NCI-H2196 treated with DMSO at 0.1 percent for 48 hours (cell line): ENCODE data around the gene TREM2.
"Not testable (repeated sequence)": the region's sequence is repeated elsewhere in the genome, so short reads cannot be mapped to it uniquely, and the experiment has no call there.

ENCODE experiments used
- DNase-seq: peaks from one replicate; lab custom pipeline; 2025; ENCODE audit not compliant: unreplicated experiment; lab: John Stamatoyannopoulos, UW

TREM2 gene

GRCh38 chr6:41156001-41156400 is 6.9 kb downstream of the TREM2 start:
- DNase-seq, result no peak

DNA sequence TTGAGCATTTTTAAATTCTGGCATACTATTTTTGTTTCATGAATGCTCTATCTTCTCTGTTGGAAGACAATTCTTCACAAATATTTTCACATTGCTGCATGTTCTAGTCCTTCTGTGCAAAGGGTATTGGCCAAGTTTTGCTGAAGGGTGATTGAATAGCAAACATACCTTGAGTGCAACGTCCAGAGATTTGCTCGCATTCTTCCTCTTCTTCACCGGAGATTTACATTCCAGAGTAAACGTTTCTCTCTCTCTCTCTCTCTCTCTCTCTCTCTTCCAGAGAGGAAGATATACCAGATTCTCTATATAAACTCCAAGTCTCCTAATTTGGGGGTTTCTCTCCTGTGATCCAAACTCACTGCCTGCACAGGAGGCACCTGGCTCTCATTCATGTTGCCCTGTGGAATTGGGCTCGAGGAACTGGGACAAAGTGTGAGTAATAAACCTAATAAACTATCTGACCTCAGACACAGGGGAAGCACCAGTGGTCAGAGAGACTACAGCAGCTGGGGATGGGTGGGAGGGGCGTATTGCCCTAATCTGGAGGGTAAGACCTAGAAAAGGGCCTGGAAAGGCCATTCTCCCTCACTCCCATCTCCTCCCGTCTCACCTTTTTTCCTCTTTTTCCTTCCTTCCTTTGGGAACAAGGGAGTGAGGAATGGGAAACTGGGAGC is 7.6 kb downstream of the TREM2 start:
- no peak for DNase-seq

GRCh38 chr6:41153992-41154625 is 8.8 kb downstream of the TREM2 start, which contains the start of gene TREML1:
Gene TREML1 (minus strand): TSS chr6:41154347. CDS start chr6:41154288, 59 bp downstream.
- no peak for DNase-seq

GRCh38 chr6:41153451-41153850 is 9.5 kb downstream of the TREM2 start:
- no peak for DNase-seq

GRCh38 chr6:41150671-41151070 is 12.2 kb downstream of the TREM2 start:
- DNase-seq, result no peak

GRCh38 chr6:41147917-41148316 is 15.0 kb downstream of the TREM2 start:
- no peak for DNase-seq

- DNase-seq, result no peak
These were observed 26.0 kb downstream of the TREM2 start for GRCh38 chr6:41136911-41137310.

DNA sequence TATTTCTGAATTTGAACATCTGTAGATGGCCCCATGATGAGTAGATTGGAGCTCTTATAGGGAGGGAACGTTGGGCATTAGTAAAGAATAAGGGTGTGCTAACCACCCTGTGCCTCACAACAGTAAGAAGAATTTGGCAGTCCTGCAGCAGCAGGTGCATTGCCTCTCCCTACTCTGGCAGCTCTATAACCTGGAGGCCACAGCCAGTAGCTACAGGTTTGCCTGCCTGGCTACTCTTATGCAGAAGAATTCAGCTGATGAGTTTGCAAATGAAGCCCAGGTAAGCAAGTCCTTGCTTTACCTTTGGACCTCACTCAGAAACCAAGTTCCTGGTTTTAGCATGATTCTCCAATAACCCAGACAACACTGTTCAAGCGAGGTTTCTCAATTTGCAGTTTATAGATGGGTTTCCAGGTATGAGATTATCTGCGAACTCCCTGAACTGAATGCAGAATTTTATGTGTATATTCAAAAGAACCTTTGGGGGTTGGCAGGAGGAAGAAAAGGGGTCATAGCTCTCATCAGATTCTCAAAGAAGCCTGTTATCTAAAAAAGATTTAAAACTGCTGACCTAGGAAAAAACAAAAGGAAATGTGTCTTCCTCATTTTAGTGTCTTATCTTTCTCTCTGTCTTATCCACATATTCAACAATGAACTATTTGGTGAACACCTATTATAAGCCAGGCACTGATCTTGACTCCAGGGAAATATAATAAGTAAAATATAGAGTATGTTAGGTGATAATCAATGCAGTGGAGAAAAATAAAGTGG is 27.7 kb downstream of the TREM2 start:
- no peak for DNase-seq

DNA sequence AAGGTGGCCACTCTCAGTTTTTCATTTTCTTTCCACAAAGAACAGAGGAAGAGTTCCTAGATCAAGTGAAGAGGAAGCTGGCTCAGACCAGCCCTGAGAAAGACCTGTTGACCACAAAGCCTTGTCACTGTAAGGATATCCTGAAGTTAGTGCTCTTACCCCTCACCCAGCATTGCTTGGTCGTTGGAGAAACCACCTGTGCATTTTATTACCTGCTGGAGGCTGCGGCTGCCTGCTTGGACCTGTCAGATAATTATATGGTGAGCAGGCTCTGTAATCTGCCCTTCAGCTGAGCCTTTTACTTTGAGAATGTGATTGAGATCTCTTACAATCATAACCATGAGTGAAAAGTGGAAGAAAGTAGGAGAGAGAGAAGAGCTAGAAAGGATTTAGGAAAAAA is 30.7 kb downstream of the TREM2 start:
- DNase-seq, result no peak

DNA sequence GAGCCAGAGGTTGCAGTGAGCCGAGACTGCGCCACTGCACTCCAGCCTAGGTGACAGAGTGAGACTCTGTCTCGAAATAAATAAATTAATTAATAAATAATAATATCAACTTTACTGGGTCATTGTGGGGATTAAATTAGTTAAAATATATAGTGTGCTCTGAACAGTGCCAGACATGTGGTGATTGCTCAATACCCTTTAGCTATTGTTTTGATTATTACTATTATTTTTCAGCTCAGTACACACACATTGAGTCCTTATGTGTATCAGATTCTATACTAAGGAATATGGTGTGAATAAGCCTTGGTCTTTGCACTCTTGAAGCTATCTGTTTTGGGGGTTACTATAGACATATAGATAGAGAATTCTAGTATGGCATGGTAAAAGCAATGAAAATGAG is 37.6 kb downstream of the TREM2 start:
- DNase-seq, result no peak

GRCh38 chr6:41122918-41123317 is 40.0 kb downstream of the TREM2 start:
- no peak for DNase-seq

DNA sequence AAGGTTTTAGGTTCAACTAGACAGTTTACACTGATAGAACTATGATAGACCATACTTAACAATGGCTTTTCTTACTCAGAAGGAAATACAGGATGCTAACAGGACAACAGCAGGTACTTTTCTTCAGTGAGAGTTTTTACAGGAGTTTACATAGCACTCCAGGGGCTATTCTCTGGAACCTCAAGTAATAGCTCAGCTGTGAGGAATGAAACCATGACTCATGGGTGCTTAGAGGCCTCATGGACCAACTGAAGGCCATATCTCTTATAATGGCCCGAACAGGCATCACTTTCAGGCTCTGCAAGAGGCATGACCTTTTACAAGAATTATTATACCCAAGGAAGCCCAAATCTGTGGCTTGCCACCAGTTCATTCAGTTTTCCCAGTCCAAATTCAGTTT is 40.5 kb downstream of the TREM2 start:
- no peak for DNase-seq

DNA sequence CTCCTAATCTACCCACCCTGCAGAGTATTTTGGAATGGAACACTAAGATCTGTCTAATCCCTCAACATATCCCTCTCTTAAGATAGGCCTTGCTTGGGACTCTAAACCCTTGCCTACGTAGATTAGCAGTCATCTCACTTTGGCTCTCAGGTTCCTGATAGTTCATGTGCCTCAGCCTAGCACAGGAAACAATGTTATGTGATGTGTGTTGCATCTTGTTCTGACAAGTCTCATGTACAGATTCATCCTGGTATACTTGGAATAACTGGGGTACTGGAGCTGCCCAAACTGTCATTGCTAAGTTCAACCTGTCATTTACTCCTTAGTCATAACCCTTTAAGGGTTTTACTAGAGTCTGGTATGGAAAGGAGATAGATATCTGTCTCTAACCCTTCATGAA is 42.9 kb downstream of the TREM2 start:
- no peak for DNase-seq

DNA sequence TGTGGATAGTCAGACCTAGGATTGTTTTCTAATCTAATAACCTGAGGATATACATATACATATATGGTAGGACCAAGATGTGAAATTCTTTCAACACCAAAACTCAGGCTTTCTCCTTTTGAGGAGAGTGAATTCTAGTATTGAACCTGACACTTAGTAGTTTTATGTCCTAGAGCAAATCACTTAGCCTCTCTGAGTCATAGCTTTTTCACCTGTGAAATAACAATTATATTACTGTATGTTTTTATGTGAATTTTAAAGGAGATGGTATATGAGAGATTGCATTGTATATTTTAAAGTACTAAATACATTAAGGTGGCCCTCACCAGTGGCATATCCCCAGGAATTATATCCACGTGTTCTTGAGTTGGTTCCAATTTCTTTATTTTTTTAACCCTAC is 43.4 kb downstream of the TREM2 start:
- no peak for DNase-seq

- DNase-seq, result not testable (repeated sequence)
These were observed 47.9 kb downstream of the TREM2 start for GRCh38 chr6:41115027-41115426.

DNA sequence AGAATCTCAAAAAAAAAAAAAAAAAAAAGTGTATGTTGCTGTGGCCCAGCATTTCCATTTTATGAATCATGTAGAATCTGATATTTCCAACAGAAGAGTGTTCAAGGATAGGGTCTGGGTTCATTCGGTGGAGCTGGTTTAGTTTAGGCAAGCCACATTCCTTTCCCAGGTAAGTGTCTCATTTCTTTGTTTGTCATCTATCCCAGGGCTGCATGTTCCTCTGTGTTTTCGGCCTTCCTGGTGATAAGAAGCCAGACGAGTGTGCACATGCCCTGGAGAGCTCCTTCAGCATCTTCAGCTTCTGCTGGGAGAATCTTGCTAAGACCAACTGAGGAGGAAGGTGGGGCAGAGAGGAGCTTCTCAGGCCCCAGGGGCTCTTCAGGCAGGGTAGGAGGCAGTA is 51.9 kb downstream of the TREM2 start:
- DNase-seq, result no peak
